HAP-1 (cell line): ENCODE measurements around the gene TBX4.
"Not testable (repeated sequence)": the region's sequence is repeated elsewhere in the genome, so short reads cannot be mapped to it uniquely, and the experiment has no call there.

Experiments used
- DNase-seq, 2 experiments: peaks; one replicate each; pipeline ENCODE4 v3.0.0-alpha.2; 2016 to 2020; ENCODE audit warnings: low spot score in 2 of 2
- H3K27me3 ChIP-seq: fragments of 250-450 bp; sonication (Bioruptor Pico); 2 replicates; pipeline ENCODE4 v1.5.1; 2020; ENCODE audit warnings: low read depth, mild to moderate bottlenecking, moderate library complexity
- H3K36me3 ChIP-seq: fragments of 250-450 bp; sonication (Bioruptor Pico); replicated peaks from 2 replicates; pipeline ENCODE4 v1.5.1; 2020; ENCODE audit warnings: mild to moderate bottlenecking
- H3K4me1 ChIP-seq: fragments of 250-450 bp; sonication (Bioruptor Pico); 2 replicates; pipeline ENCODE4 v1.5.1; 2020; ENCODE audit warnings: mild to moderate bottlenecking
- H3K4me3 ChIP-seq: fragments of 250-450 bp; sonication (Bioruptor Pico); 2 replicates; pipeline ENCODE4 v1.5.1; 2020; ENCODE audit warnings: mild to moderate bottlenecking, moderate library complexity
- H3K9me3 ChIP-seq: fragments of 250-450 bp; sonication (Bioruptor Pico); 2 replicates; pipeline ENCODE4 v1.5.1; 2020; ENCODE audit warnings: mild to moderate bottlenecking, moderate library complexity
- in situ Hi-C: fragments of 300-500 bp; cut with MboI; formaldehyde crosslinking; loops from 3 replicates; pipeline ENCODE4 v1.14.3; 2020; ENCODE audit warnings: low sequenced_read_pairs, inconsistent platforms, mixed read lengths

The TBX4 gene

DNA sequence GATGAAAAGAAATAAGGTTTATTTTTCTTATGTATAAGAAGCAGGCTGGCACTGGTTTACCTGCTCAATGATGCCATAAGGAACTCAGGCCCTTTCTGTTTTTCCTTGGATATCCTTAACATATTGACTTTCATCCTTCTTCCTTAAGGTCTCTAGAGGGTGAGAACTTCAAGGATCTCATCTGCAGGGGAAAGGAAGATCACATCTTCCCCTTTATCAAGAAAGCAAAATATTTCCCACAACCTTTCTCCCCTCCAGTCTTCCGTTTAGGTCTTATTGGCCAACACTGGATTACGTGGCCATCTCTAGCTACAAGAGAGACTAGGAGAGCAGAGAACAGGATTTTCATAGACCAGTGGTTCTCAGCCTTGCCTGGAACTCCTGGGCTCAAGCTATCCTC, 4.2 kb upstream of the TBX4 start:
- no peaks in the 10 kb centered on the region for H3K36me3 ChIP-seq
- no peaks in the 10 kb centered on the region; the same call in 1 of the 2 replicates for H3K4me1 ChIP-seq
- no peak overlapping the region for H3K4me3 ChIP-seq
- DNase-seq, result no peak
- no peaks in the 10 kb centered on the region for H3K27me3 ChIP-seq
- no peaks in the 10 kb centered on the region for H3K9me3 ChIP-seq
- in situ Hi-C loops, result no loop called here

- H3K4me1 ChIP-seq, H3K4me3 ChIP-seq, H3K36me3 ChIP-seq, H3K27me3 ChIP-seq, H3K9me3 ChIP-seq, DNase-seq, in situ Hi-C loops: not testable (repeated sequence)
Observed at GRCh38 chr17:61449140-61449539, 3.1 kb upstream of the TBX4 start.

GRCh38 chr17:61449707-61450640, 2.2 kb upstream of the TBX4 start:
- in situ Hi-C loops, result no loop called here
- Histone ChIP-seq H3K36me3 (no peaks in the 10 kb centered on the region), H3K27me3 (no peaks in the 10 kb centered on the region), H3K4me3 (no peak overlapping the region), H3K4me1 (no peaks in the 10 kb centered on the region; the same call in 1 of the 2 replicates), H3K9me3 (no peaks in the 10 kb centered on the region)
- DNase-seq, result no peak

DNA sequence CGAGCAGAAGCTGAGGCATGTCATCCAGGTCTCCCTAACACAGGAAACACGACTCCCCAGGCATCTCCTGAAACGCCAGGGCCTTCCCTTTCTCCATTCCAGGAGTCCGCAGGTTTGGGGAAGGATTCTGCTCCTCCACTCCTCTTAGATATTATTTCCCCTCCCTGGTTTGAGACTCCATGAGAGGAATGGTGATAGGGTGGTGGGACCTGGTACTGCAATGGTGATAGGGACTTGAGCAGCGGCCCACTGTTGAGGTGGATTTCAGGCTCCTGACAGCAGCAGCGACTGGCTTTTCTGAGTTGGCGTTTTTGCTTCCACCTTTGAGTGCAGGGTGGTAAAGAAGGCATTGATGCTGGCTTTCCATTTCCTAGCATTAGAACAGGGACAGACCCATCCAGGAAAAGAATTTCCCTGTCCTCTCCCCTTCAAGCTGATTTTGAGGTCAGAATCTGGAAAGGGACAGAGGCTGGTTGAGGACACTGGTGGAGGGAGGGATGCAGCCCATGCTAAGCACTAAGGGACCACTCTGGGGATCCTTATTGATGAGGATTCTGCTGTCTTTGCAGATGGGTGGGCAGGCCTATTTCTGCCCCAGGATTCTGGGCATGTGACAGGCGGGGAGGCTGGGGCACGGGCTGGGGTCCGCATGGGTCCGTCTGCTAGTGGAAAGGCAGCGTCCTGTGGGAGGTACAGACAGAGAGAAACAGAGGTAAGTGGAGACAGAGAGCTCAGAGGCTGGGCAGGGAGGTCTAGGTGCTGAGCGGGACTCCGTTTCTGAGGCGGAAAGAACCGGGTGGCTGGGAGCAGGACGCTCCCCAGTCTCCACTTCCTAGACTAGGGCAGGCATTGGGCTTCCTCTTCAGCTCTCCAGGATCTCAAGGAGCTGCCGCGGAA, 1.3 kb upstream of the TBX4 start:
- H3K36me3 ChIP-seq, result no peaks in the 10 kb centered on the region
- H3K27me3 ChIP-seq, result no peaks in the 10 kb centered on the region
- DNase-seq, result no peak
- in situ Hi-C loops, result no loop called here
- H3K9me3 ChIP-seq, result no peaks in the 10 kb centered on the region
- H3K4me1 ChIP-seq, result no peaks in the 10 kb centered on the region
- H3K4me3 ChIP-seq, result no peak overlapping the region

GRCh38 chr17:61451538-61452300, 503 bp upstream of the TBX4 start:
- DNase-seq, result no peak
- no peaks in the 10 kb centered on the region for H3K9me3 ChIP-seq
- H3K4me3 ChIP-seq, result no peak overlapping the region
- H3K4me1 ChIP-seq, result no peaks in the 10 kb centered on the region
- in situ Hi-C loops, result no loop called here
- H3K27me3 ChIP-seq, result no peaks in the 10 kb centered on the region
- no peaks in the 10 kb centered on the region for H3K36me3 ChIP-seq

DNA sequence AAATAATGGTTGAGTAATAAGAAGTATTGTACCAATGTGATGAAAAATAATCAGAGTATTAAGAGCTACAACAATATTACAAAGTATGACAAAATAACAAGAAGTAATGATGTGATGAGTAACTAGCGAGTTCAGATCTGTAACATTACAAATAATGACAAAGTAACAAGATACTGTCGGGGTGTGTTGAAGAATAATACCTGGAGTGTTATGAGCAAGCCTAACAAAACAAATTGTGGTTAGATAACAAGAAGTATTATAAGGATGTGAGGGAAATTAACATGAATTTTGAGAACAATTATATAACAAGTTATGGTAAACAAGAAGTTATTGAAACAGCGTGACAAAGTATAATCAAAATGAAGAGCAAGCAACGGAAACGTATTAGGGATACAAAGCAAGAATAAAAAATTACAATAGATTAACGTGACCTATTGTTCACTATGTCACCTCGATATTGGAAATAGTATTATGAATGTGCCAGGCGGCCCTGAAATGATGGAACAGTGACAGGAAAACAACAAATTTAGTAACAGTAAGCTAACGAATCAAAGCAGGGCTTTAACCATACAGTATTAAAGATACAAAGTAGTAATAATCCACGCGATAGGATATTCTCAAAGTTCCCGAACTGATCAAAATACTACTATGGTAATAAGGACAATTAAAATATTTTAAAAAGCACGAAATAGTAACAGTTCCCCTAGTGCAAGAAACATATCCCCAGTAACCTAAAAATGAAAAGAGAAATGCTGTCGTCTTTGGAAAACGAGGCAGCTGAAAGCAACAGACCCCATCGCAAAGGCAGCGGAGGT, 1.6 kb downstream of the TBX4 start:
- no peak for DNase-seq
- no peak overlapping the region for H3K4me3 ChIP-seq
- no peaks in the 10 kb centered on the region for H3K27me3 ChIP-seq
- in situ Hi-C loops, result no loop called here
- H3K36me3 ChIP-seq, result no peaks in the 10 kb centered on the region
- H3K4me1 ChIP-seq, result no peaks in the 10 kb centered on the region
- no peaks in the 10 kb centered on the region for H3K9me3 ChIP-seq

- no peak overlapping the region for H3K4me3 ChIP-seq
- no peak for DNase-seq
- H3K9me3 ChIP-seq, result no peaks in the 10 kb centered on the region
- no peaks in the 10 kb centered on the region for H3K4me1 ChIP-seq
- H3K36me3 ChIP-seq, result no peaks in the 10 kb centered on the region
- in situ Hi-C loops, result no loop called here
- no peaks in the 10 kb centered on the region for H3K27me3 ChIP-seq
Observed at GRCh38 chr17:61454381-61455323, 2.4 kb downstream of the TBX4 start.

- no peaks in the 10 kb centered on the region for H3K36me3 ChIP-seq
- H3K27me3 ChIP-seq, result no peaks in the 10 kb centered on the region
- H3K4me3 ChIP-seq, result no peak overlapping the region
- in situ Hi-C loops, result no loop called here
- DNase-seq, result no peak
- no peaks in the 10 kb centered on the region for H3K9me3 ChIP-seq
- no peaks in the 10 kb centered on the region for H3K4me1 ChIP-seq
Observed at GRCh38 chr17:61455324-61456060, 3.3 kb downstream of the TBX4 start.

- H3K27me3 ChIP-seq, result no peaks in the 10 kb centered on the region
- no peaks in the 10 kb centered on the region for H3K4me1 ChIP-seq
- no peaks in the 10 kb centered on the region for H3K36me3 ChIP-seq
- no peaks in the 10 kb centered on the region for H3K9me3 ChIP-seq
- DNase-seq, result no peak
- H3K4me3 ChIP-seq, result no peak overlapping the region
- in situ Hi-C loops, result no loop called here
Observed at GRCh38 chr17:61456061-61456681, 3.9 kb downstream of the TBX4 start.

- H3K4me1 ChIP-seq, result no peaks in the 10 kb centered on the region
- H3K27me3 ChIP-seq, result no peaks in the 10 kb centered on the region
- in situ Hi-C loops, result no loop called here
Observed at GRCh38 chr17:61456688-61457225, 4.5 kb downstream of the TBX4 start.

More at GRCh38 chr17:61456688-61457225, 4.5 kb downstream of the TBX4 start:
- no peak for DNase-seq
- Histone ChIP-seq H3K9me3 (no peaks in the 10 kb centered on the region), H3K4me3 (no peak overlapping the region), H3K36me3 (no peaks in the 10 kb centered on the region)
